GM12878 (cell line): Measurements from ENCODE around the gene EHBP1L1.

ENCODE experiments used
- MEF2A ChIP-seq: IDR thresholded peaks from 2 replicates; pipeline ENCODE4 v1.6.1; 2011; ENCODE audit warnings: low read depth, mild to moderate bottlenecking, low read length, moderate library complexity; ENCODE audit not compliant: insufficient read depth
- SIN3A ChIP-seq: IDR thresholded peaks from 2 replicates; pipeline ENCODE4 v1.6.1; 2012; ENCODE audit warnings: low read depth, low read length, improper control_type of control experiment
- TF ChIP-seq, protein P1 (sequence below), 3 experiments: IDR thresholded peaks in 2 of 3; conservative IDR thresholded peaks in 1 of 3; 2 replicates each; pipeline ENCODE4 v1.5.1; 2011; ENCODE audit warnings: low read depth in 3 of 3, low read length in 3 of 3, mild to moderate bottlenecking in 3 of 3, control low read depth in 2 of 3, moderate library complexity in 2 of 3, inconsistent platforms in 1 of 3, mixed read lengths in 1 of 3; ENCODE audit not compliant: control insufficient read depth in 2 of 3, insufficient read depth in 1 of 3; ENCODE audit errors: extremely low read depth in 1 of 3

DNA sequence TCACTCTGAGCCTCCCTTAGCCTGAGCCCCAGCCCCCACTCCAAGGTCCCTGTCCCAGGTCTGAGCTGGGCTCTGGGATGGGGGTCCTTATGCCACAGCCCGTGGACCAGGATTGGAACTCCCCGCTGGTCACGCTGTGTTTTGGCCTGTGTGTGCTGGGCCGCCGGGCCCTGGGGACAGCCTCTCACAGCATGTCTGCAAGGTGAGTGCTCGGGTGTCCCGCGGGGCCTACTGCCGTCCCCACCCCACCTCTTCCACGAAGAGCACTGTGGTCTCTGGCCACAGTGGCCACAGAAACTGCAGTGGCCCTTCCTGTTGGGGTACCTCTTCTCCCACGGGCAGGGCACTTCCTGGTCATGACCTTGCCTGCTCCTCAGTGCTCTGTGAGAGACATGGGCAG lies 58.6 kb downstream of the EHBP1L1 start:
- TF ChIP-seq SIN3A, result no peak
- TF ChIP-seq, protein P1, sequence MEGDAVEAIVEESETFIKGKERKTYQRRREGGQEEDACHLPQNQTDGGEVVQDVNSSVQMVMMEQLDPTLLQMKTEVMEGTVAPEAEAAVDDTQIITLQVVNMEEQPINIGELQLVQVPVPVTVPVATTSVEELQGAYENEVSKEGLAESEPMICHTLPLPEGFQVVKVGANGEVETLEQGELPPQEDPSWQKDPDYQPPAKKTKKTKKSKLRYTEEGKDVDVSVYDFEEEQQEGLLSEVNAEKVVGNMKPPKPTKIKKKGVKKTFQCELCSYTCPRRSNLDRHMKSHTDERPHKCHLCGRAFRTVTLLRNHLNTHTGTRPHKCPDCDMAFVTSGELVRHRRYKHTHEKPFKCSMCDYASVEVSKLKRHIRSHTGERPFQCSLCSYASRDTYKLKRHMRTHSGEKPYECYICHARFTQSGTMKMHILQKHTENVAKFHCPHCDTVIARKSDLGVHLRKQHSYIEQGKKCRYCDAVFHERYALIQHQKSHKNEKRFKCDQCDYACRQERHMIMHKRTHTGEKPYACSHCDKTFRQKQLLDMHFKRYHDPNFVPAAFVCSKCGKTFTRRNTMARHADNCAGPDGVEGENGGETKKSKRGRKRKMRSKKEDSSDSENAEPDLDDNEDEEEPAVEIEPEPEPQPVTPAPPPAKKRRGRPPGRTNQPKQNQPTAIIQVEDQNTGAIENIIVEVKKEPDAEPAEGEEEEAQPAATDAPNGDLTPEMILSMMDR (IDR thresholded peaks at IDR 0.05 in 2 of 3, conservative IDR thresholded peaks at IDR 0.05 in 1 of 3; ENCODE audit: control insufficient read depth in 2 of 3, extremely low read depth in 1 of 3, insufficient read depth in 1 of 3, low read depth in 3 of 3, low read length in 3 of 3), result no peak
- no peak for TF ChIP-seq MEF2A
